ENCODE results near the gene ELF3.

- TF ChIP-seq EZH2 (IDR thresholded peaks at IDR 0.05; ENCODE audit: borderline replicate concordance, low read length) (no peak), CTCF (IDR thresholded peaks at IDR 0.05; ENCODE audit: low read length) (peak; percentile 29; the same call in 1 of the 2 replicates)
Measured at GRCh38 chr1:202005958-202006357, 4.4 kb upstream of the ELF3 start.
